Right lobe of liver (tissue), 6 donors: ENCODE measurements around the gene SPN. TPM values are rescaled to one million over a fixed set of nuclear protein-coding genes. Genes with fewer than 3 reads are reported as not detected.

Source experiments
- ATAC-seq, 4 donors: fragments of 200-7000 bp; cut with Tn5 transposase; one replicate each; pipeline ENCODE4 v1.9.1; 2020; ENCODE audit warnings: mild to moderate bottlenecking in 4 of 4, moderate library complexity in 4 of 4
- DNase-seq, 3 donors: peaks; one replicate each; pipeline ENCODE4 v3.0.0-alpha.2; 2020
- H3K27ac ChIP-seq, 3 donors: fragments of 200-600 bp; one replicate each; pipeline ENCODE4 v1.8.0; 2022
- H3K27me3 ChIP-seq, 2 donors: fragments of 200-600 bp; one replicate each; pipeline ENCODE4 v1.8.0; 2022
- H3K36me3 ChIP-seq, 4 donors: fragments of 200-600 bp; sonication (generic) in 1 of 4; one replicate each; pipeline versions ENCODE4 v1.5.1 to v1.8.0; 2017 to 2022; ENCODE audit warnings: control low read depth in 1 of 4
- H3K4me1 ChIP-seq, 4 donors: fragments of 200-600 bp; sonication (generic) in 1 of 4; one replicate each; pipeline versions ENCODE4 v1.5.1 to v1.8.0; 2017 to 2022; ENCODE audit warnings: control low read depth in 1 of 4
- H3K4me3 ChIP-seq, 3 donors: fragments of 200-600 bp; one replicate each; pipeline ENCODE4 v1.8.0; 2022
- H3K9me3 ChIP-seq, 4 donors: fragments of 200-600 bp; sonication (generic) in 1 of 4; one replicate each; pipeline versions ENCODE4 v1.5.1 to v1.8.0; 2017 to 2022; ENCODE audit warnings: control low read depth in 1 of 4
- CTCF ChIP-seq, 4 donors: fragments of 200-600 bp in 3 of 4; fragments of 450-650 bp in 1 of 4; IDR thresholded peaks; one replicate each; pipeline versions ENCODE4 v1.5.1 to v1.8.0; 2016 to 2022; ENCODE audit warnings: antibody characterized with exemption in 4 of 4, mild to moderate bottlenecking in 2 of 4
- POLR2A ChIP-seq: fragments of 450-650 bp; IDR thresholded peaks from one replicate; pipeline ENCODE4 v1.6.1; 2017; ENCODE audit warnings: antibody characterized with exemption, mild to moderate bottlenecking
- WGBS: methylation state at CpG from one replicate; pipeline ENCODE4 v1.1.6; 2018; ENCODE audit warnings: low coverage, low lambda C conversion rate; ENCODE audit not compliant: insufficient coverage; ENCODE audit errors: missing lambda C conversion rate; 5-methylcytosine and 5-hydroxymethylcytosine counted together
- intact Hi-C, 2 donors: fragments of 100-400 bp; cut with DNase I; formaldehyde crosslinking; loops; one replicate each; pipeline versions ENCODE4 v1.11.2 to v1.14.1; 2022
- total RNA-seq, 6 experiments: library from RNA; depleted of rRNA in 2 of 6; stranded (reverse); fragments of >200 nt in 2 of 6; fragmentation: NEBNext Ultra II Directional in 3 of 6; extraction: Animal tissue kit (Norgen Biotek cat#: 25700) in 3 of 6; gene quantifications; one replicate each; pipeline versions ENCODE4 v1.1.0 to v1.2.4, GENCODE V29; 2016 to 2023
- donor health status: DM: no; HTN: yes; CAD: no.
- donor health status: DM: no; HTN: no; CAD: no.
- donor health status: DM: no; HTN: no; CAD: no.
- donor health status: DM: no; HTN: yes; CAD: no.
- donor health status: DM: no; HTN: yes; CAD: no.

The SPN gene
- total RNA-seq, 6 experiments from 2014 or later, result 0.60 to 3.3 (median 1.4) TPM

- no peaks in the 10 kb centered on the region for H3K36me3 ChIP-seq
- H3K27me3 ChIP-seq, result no peaks in the 10 kb centered on the region
- peaks cover 0 to 9% (median 0%) of the 10 kb centered on the region in 4 donors for H3K4me1 ChIP-seq
- intact Hi-C loops, result no loop called here
- H3K27ac ChIP-seq, result no peak overlapping the region
- ATAC-seq, result no peak
- 21% methylated on average over 2 of the region's 4 CpGs for WGBS
- TF ChIP-seq CTCF (IDR thresholded peaks at IDR 0.05), result no peak
- no peak for TF ChIP-seq POLR2A
- no peak overlapping the region for H3K4me3 ChIP-seq
- H3K9me3 ChIP-seq, result no peaks in the 10 kb centered on the region
- no peak for DNase-seq
These were observed 49.8 kb downstream of the SPN start for GRCh38 chr16:29712809-29713208.

- H3K4me1 ChIP-seq, result peaks cover 0 to 9% (median 0%) of the 10 kb centered on the region in 4 donors
- H3K36me3 ChIP-seq, result no peaks in the 10 kb centered on the region
- H3K9me3 ChIP-seq, result no peaks in the 10 kb centered on the region
- intact Hi-C loops, result no loop called here
- H3K4me3 ChIP-seq, result no peak overlapping the region
- no peak for DNase-seq
- no peak for ATAC-seq
- no peak overlapping the region for H3K27ac ChIP-seq
- 77% methylated on average over 2 of the region's 2 CpGs for WGBS
- TF ChIP-seq POLR2A (no peak), CTCF (IDR thresholded peaks at IDR 0.05) (no peak)
- no peaks in the 10 kb centered on the region for H3K27me3 ChIP-seq
These were observed 51.3 kb downstream of the SPN start for GRCh38 chr16:29714396-29714795.

- H3K27ac ChIP-seq, result no peak overlapping the region
- no peaks in the 10 kb centered on the region for H3K27me3 ChIP-seq
- intact Hi-C loops, result no loop called here
- peaks cover 0 to 9% (median 0%) of the 10 kb centered on the region in 4 donors for H3K4me1 ChIP-seq
- no peaks in the 10 kb centered on the region for H3K9me3 ChIP-seq
- no peak for ATAC-seq
- TF ChIP-seq CTCF (IDR thresholded peaks at IDR 0.05), result no peak
- TF ChIP-seq POLR2A, result no peak
- WGBS, result 24% methylated on average over 1 of the region's 1 CpG
- no peak for DNase-seq
- no peak overlapping the region for H3K4me3 ChIP-seq
- no peaks in the 10 kb centered on the region for H3K36me3 ChIP-seq
These were observed 51.9 kb downstream of the SPN start for GRCh38 chr16:29714972-29715371.

- Histone ChIP-seq H3K9me3 (no peaks in the 10 kb centered on the region), H3K4me3 (no peak overlapping the region), H3K36me3 (no peaks in the 10 kb centered on the region), H3K27me3 (no peaks in the 10 kb centered on the region), H3K27ac (no peak overlapping the region), H3K4me1 (peaks cover 0 to 3% (median 0%) of the 10 kb centered on the region in 4 donors)
- no peak for TF ChIP-seq POLR2A
- TF ChIP-seq CTCF (IDR thresholded peaks at IDR 0.05), result no peak
- WGBS, result 48% methylated on average over 6 of the region's 7 CpGs
- ATAC-seq (peak in 3 of 4 donors; percentile 25 to 31 (median 28)), DNase-seq (no peak)
- intact Hi-C loops, result no loop called here
These were observed 54.1 kb downstream of the SPN start for GRCh38 chr16:29717113-29717512.

GRCh38 chr16:29719063-29719462 lies 56.0 kb downstream of the SPN start:
- DNase-seq (no peak), ATAC-seq (no peak)
- Histone ChIP-seq H3K36me3 (no peaks in the 10 kb centered on the region), H3K4me3 (no peak overlapping the region), H3K4me1 (peaks cover 0 to 3% (median 0%) of the 10 kb centered on the region in 4 donors), H3K27ac (no peak overlapping the region), H3K27me3 (no peaks in the 10 kb centered on the region), H3K9me3 (no peaks in the 10 kb centered on the region)
- 43% methylated on average over 4 of the region's 4 CpGs for WGBS
- no peak for TF ChIP-seq POLR2A
- TF ChIP-seq CTCF (IDR thresholded peaks at IDR 0.05), result no peak
- intact Hi-C loops, result no loop called here
